HuH-7.5 (cell line): ENCODE data around the gene P2RY2.
"Not testable (repeated sequence)": the region's sequence is repeated elsewhere in the genome, so short reads cannot be mapped to it uniquely, and the experiment has no call there.

Source experiments
- DNase-seq: peaks from one replicate; pipeline ENCODE4 v3.0.0; 2011; ENCODE audit warnings: low spot score

The P2RY2 gene

DNA sequence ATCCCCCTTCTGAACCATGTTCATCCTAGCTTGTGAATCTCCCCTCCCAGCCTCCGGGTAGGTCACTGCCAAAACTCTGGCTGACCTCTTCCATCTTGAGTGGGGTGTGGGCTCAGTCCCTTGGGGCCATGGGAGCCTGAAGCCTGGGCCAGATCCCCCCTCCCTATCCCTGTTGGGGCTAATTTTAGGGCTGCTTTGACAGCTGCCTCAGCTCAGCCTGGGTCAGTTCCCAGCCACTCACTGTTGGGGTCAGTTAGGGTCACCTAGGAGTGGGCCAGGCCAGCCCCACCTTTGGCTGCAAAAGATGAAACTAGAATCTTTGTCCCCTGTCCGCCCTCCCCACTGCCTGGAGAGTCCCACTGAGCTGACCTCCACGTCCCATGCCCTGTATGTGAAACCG is 29.8 kb upstream of the P2RY2 start:
- DNase-seq = no peak

GRCh38 chr11:73189315-73189714 is 28.8 kb upstream of the P2RY2 start:
- no peak for DNase-seq

DNA sequence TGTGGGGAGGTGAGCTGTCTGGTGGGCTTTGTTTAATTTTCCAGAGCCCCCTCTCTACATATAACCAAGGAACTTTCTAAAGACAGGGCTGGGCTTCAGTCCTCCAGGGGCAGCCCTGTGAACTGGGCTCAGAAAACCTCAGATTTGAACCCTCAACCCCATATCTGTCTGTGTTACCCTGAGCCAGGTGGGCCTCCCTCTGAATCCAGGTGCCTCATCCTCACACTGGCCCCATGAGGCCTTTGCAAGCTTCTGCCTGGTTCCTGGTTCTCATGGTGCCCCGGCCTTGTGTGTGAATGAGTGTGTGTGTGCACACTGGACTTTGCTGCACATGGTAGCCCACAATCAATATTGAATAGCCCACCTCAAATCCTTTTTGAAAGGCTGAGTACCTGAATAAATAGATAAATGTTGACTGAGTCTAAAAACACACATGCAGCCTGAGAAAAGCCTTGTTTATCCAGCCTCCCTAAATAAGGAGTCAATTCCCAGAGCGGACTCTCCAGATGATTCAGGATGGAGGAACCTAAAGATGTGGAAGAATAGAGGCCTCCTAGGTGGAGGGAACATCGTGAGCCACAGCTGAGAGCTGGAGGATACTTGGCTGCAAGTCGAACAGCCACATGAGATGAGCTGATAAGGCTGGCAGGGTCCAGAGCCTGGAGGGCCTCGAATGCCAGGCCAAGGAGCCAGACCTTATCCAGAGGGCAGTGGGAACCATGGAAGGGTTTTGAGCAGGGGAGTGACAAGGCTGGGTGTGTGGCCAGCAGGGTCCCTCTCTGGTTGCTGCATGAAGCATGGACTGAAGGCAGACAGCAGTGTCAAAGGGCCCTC is 28.1 kb upstream of the P2RY2 start:
- DNase-seq = no peak

DNA sequence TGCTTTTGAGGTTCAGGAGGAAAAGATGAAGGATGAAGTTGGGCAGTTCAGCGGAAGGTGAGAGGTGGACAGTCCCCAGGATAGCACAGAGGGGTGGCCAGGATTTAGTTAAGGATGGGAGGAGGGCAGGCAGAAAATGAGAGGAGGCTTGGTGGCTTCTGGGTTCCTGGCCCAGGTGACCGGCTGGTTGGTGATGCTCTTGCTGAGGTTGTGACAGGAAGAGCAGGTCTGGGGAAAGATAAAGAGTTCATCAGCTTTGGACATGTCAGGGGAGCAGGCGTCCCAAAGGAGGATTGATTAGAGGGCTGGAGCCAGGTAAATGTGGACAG is 27.6 kb upstream of the P2RY2 start:
- DNase-seq = no peak

DNA sequence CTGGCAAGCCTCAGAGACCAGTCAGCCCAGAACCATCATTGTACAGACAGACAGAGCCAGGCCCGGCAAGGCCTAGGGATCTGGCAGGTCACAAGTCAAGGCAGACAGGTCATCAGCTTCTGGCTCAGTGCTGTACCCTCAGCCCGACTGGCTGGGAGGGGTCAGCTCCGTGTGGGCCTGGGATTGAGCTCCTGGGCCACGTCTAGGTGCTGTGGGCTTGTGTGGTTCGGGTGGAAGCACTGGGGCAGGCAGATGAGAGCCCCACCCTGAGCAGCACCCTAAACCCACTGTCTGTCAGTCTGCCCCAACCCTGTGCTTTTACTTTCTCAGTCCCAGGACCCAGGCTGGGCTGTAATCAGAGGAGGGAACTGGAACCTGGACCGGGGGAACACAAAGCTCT is 26.9 kb upstream of the P2RY2 start:
- DNase-seq = no peak

- no peak for DNase-seq
These were observed 25.8 kb upstream of the P2RY2 start for GRCh38 chr11:73192272-73192671.

GRCh38 chr11:73193251-73194033 is 24.6 kb upstream of the P2RY2 start:
- DNase-seq = no peak

- no peak for DNase-seq
These were observed 24.0 kb upstream of the P2RY2 start for GRCh38 chr11:73194034-73194507.

- DNase-seq = no peak
These were observed 23.5 kb upstream of the P2RY2 start for GRCh38 chr11:73194593-73194992.

GRCh38 chr11:73195191-73196007 is 22.7 kb upstream of the P2RY2 start:
- no peak for DNase-seq

- no peak for DNase-seq
These were observed 21.5 kb upstream of the P2RY2 start for GRCh38 chr11:73196576-73196975.

- no peak for DNase-seq
These were observed 20.7 kb upstream of the P2RY2 start for GRCh38 chr11:73197348-73197747.

DNA sequence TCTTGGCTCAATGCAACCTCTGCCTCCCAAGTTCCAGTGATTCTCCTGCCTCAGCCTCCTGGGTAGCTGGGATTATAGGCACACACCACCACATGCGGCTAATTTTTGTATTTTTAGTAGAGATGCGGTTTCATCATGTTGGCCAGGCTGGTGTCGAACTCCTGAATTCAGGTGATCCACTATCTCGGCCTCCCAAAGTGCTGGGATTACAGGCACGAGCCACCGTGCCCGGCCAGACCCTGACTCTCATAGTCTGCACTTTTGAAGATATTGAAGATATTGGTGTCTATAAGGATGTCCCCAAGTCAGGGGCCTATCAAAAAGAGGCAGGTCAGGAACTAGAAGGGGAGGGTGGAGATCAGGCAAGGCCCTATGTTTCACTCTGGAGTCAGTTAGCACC is 20.3 kb upstream of the P2RY2 start:
- DNase-seq = not testable (repeated sequence)

- DNase-seq = no peak
These were observed 19.4 kb upstream of the P2RY2 start for GRCh38 chr11:73198677-73199076.

DNA sequence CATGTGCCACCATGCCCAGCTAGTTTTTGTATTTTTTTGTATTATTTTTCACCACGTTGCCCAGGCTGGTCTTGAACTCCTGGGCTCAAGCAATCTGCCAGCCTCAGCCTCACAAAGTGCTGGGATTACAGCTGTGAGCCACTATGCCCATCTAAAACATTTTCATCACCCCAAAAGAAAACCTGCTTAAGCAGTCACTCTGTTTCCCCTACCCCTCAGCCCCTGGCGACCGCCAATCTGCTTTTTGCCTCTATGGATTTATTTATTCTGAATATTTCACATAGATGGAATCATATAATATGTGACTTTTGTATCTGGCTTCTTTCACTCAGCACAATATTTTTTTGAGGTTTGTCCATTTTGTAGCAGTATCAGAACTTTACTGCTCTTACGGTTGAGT is 18.6 kb upstream of the P2RY2 start:
- DNase-seq = no peak

GRCh38 chr11:73200256-73200655 is 17.8 kb upstream of the P2RY2 start:
- DNase-seq = no peak

DNA sequence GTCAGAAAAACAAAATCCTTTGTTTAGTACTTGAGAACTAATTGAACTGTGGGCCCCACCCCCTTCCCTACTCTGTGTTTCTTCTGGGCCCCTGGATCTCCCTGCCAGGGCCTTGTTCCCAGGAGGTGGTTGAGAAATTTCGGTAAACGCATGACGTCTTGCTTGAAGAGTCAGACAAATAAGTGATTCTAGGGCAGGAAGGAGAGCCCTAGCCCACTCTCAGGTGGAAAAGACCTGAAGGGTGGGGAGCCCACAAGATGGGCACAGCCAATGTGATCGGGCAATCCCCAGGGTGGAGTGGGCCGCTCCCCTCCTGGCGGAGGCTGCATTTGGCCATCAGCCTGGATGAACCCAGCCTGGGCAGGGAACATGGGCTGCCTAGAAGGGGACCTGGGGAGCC is 16.8 kb upstream of the P2RY2 start:
- DNase-seq = no peak

DNA sequence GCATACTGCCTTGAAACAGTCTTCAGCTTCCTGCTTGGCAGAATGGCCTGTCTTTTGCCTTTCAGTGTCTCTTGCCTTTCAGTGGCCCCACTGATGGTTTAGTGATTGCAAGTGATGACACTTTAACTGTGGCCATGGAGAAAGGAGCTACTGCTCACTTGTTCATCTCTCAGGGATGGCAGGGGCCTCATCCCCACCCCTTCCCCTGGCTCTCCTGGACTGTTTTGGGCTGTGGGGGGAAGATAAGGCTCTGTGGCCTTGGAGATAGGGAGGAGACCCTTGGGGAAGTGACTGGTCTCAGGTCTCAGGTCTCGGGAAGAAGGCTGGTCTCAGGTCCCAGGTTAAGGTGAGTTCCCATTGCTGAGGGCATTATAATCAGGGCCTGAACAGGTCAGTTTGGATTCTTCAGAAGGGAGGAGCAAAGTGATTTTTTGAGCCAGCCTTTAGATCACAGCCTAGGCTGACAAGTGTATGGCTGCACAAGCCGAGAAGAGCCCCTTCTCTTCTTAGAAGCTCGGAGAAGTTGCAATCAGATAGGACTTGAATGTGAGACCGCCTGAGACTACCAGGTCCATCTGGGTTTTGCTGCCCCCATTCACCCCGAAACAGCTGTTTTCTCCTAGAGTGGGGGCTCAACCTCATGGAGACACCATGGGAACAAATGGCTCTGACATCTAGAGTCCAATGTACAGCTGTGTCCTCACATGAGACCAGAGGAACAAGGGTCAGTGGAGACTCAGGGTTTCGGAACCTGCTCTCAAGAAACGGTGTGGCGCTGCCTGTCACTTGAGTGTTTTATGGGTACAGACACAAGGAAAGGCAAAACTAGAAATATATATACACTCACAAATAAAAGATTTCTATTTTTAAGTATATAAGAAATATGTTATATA is 15.9 kb upstream of the P2RY2 start:
- DNase-seq = no peak

- DNase-seq = no peak
These were observed 14.8 kb upstream of the P2RY2 start for GRCh38 chr11:73203322-73203721.

GRCh38 chr11:73203790-73204189 is 14.3 kb upstream of the P2RY2 start:
- DNase-seq = no peak

DNA sequence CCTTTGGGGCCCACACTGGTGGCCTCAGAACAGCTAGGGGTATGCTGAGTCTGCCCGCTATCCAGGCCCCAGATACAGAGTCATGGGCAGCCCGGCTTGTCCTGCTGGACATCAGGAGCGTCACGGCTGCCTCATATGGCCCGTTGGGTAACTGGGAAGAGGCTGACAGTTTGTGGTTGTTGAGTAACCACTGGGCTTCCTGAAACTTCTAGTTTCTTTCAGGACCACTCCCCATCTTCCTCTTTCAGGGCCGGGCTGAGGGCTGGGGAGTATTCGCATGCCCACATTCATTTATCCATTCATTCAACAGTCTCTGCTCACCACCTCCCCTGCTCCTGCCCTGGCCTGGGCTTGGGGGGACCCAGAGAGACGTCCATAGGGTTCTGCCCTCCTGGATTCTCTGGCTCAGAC is 13.4 kb upstream of the P2RY2 start:
- DNase-seq = no peak
